ENCODE data around the gene CTTNBP2.

CTTNBP2 gene

GRCh38 chr7:117871778-117872538 is 1.3 kb downstream of the CTTNBP2 start:
- DNase-seq (ENCODE audit: low read depth) = peak; percentile 10

GRCh38 chr7:117871401-117871777 is 1.9 kb downstream of the CTTNBP2 start:
- no peak for DNase-seq (ENCODE audit: low read depth)

GRCh38 chr7:117870448-117871130 is 2.7 kb downstream of the CTTNBP2 start:
- no peak for DNase-seq (ENCODE audit: low read depth)

GRCh38 chr7:117869374-117869773 is 3.9 kb downstream of the CTTNBP2 start:
- no peak for DNase-seq (ENCODE audit: low read depth)

GRCh38 chr7:117863618-117864017 is 9.6 kb downstream of the CTTNBP2 start:
- DNase-seq (ENCODE audit: low read depth) = no peak

GRCh38 chr7:117862378-117862777 is 10.9 kb downstream of the CTTNBP2 start:
- DNase-seq (ENCODE audit: low read depth) = no peak

GRCh38 chr7:117859246-117859812 is 13.9 kb downstream of the CTTNBP2 start:
- DNase-seq (ENCODE audit: low read depth) = no peak

- peak; percentile 27 for DNase-seq (ENCODE audit: low read depth)
These were observed 14.5 kb downstream of the CTTNBP2 start for GRCh38 chr7:117858712-117859111.

GRCh38 chr7:117857718-117858117 is 15.5 kb downstream of the CTTNBP2 start:
- DNase-seq (ENCODE audit: low read depth) = no peak

GRCh38 chr7:117856196-117856595 is 17.0 kb downstream of the CTTNBP2 start:
- no peak for DNase-seq (ENCODE audit: low read depth)

GRCh38 chr7:117854186-117854585 is 19.1 kb downstream of the CTTNBP2 start:
- DNase-seq (ENCODE audit: low read depth) = no peak

- DNase-seq (ENCODE audit: low read depth) = no peak
These were observed 24.3 kb downstream of the CTTNBP2 start for GRCh38 chr7:117848941-117849340.

- no peak for DNase-seq (ENCODE audit: low read depth)
These were observed 28.6 kb downstream of the CTTNBP2 start for GRCh38 chr7:117844678-117845077.

- no peak for DNase-seq (ENCODE audit: low read depth)
These were observed 31.6 kb downstream of the CTTNBP2 start for GRCh38 chr7:117841611-117842010.

- DNase-seq (ENCODE audit: low read depth) = no peak
These were observed 32.2 kb downstream of the CTTNBP2 start for GRCh38 chr7:117841011-117841410.

GRCh38 chr7:117839507-117839906 is 33.7 kb downstream of the CTTNBP2 start:
- DNase-seq (ENCODE audit: low read depth) = no peak

GRCh38 chr7:117837841-117838240 is 35.4 kb downstream of the CTTNBP2 start:
- DNase-seq (ENCODE audit: low read depth) = no peak

GRCh38 chr7:117835016-117835664 is 38.1 kb downstream of the CTTNBP2 start:
- DNase-seq (ENCODE audit: low read depth) = no peak

- DNase-seq (ENCODE audit: low read depth) = no peak
These were observed 42.8 kb downstream of the CTTNBP2 start for GRCh38 chr7:117830422-117830954.

- DNase-seq (ENCODE audit: low read depth) = no peak
These were observed 43.7 kb downstream of the CTTNBP2 start for GRCh38 chr7:117829450-117830117.

- no peak for DNase-seq (ENCODE audit: low read depth)
These were observed 44.4 kb downstream of the CTTNBP2 start for GRCh38 chr7:117828825-117829224.

GRCh38 chr7:117827862-117828261 is 45.4 kb downstream of the CTTNBP2 start:
- peak; percentile 82 for DNase-seq (ENCODE audit: low read depth)

Measured in iris pigment epithelial cell (primary cell).